Right atrium auricular region (tissue), 2 donors: ENCODE results near the gene ADAM17. TPM values are rescaled to one million over a fixed set of nuclear protein-coding genes. Genes with fewer than 3 reads are reported as not detected.

Experiments used
- DNase-seq: peaks from one replicate; pipeline ENCODE4 v3.0.0-alpha.2; 2019; ENCODE audit warnings: low spot score
- H3K27ac ChIP-seq, 2 donors: fragments of 200-600 bp; sonication (generic); 1 replicate in 1 of 2; 2 replicates in 1 of 2; pipeline ENCODE4 v1.5.1; 2016 to 2019
- H3K27me3 ChIP-seq, 2 donors: fragments of 200-600 bp; sonication (generic); one replicate each; pipeline versions ENCODE4 v1.5.1 to v1.6.0; 2017 to 2019
- H3K36me3 ChIP-seq: fragments of 200-600 bp; sonication (generic); one replicate; pipeline ENCODE4 v1.5.1; 2016
- H3K4me1 ChIP-seq, 2 donors: fragments of 200-600 bp; sonication (generic); one replicate each; pipeline versions ENCODE4 v1.5.1 to v1.6.0; 2017 to 2019
- H3K4me3 ChIP-seq, 2 donors: fragments of 200-600 bp; sonication (generic); 1 replicate in 1 of 2; 2 replicates in 1 of 2; pipeline ENCODE4 v1.5.1; 2017 to 2019; ENCODE audit warnings: mild to moderate bottlenecking in 1 of 2, moderate library complexity in 1 of 2
- H3K9me3 ChIP-seq, 2 donors: fragments of 200-600 bp; sonication (generic); one replicate each; pipeline ENCODE4 v1.5.1; 2019
- total RNA-seq, 2 donors: library from RNA; depleted of rRNA; stranded (reverse); fragments of >200 nt; gene quantifications; one replicate each; pipeline ENCODE4 v1.1.0, GENCODE V29; 2016
- TF ChIP-seq, protein P1 (sequence below), 2 donors: fragments of 200-600 bp; sonication (generic); IDR thresholded peaks; one replicate each; pipeline ENCODE4 v1.5.1; 2019; ENCODE audit warnings: antibody characterized with exemption in 2 of 2

ADAM17 gene
- total RNA-seq, 2 donors from 2014 or later, result 12.2 to 16.4 TPM

DNA sequence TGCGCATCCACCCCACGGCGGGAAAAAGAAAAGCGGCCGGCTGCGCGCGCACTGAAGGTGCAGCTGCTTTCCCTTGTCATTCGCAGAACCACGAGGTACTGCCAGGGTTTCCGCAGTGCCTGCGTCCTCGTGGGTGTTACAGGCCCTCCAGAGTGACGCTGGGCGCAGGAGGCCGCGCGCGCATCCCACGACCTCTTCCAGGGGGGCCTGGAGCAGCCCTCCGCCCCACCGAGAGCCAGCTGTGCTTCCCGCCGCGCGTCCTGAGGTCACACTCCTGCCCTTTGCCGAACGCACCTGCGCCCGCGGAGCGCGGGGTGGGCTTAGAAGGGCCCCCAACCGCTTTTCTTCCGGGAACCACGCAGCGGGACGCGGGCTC lies 81.7 kb downstream of the ADAM17 start:
- peaks cover 0 to 27% of the 10 kb centered on the region in 2 donors for H3K4me1 ChIP-seq

DNA sequence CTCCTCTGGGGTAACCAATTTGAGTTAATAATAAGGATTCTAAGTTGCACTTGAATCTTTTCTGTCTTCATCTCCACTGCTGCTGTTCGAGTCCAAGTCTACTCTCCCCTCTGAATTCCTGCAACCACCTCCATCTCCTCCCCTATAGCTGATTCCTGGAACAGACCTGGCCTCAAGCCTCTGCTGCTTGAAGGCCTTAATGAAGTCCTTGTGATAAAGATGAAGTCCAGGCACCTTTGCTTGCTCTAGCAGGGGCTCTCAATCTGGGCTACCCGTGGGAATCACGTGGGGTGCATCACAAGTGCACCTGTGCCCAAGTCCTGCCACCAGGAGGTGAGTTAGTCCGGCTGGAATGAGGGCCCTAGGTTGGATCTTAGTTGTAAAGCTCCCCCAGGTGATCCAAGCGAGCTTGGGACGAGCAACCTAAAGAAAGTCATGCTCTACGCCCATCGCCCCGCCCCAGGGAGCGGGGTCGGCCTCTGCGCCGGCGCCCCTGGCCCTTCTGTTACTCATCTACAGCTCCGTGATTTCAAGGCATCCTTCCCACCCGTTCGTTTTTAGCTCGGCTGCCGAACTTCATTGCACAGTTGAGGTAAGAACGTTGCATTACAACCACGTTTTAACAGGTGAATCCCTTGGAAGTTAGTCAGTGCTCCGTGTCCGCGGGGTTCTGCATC lies 82.2 kb downstream of the ADAM17 start:
- H3K9me3 ChIP-seq, result no peaks in the 10 kb centered on the region
- TF ChIP-seq, protein P1, sequence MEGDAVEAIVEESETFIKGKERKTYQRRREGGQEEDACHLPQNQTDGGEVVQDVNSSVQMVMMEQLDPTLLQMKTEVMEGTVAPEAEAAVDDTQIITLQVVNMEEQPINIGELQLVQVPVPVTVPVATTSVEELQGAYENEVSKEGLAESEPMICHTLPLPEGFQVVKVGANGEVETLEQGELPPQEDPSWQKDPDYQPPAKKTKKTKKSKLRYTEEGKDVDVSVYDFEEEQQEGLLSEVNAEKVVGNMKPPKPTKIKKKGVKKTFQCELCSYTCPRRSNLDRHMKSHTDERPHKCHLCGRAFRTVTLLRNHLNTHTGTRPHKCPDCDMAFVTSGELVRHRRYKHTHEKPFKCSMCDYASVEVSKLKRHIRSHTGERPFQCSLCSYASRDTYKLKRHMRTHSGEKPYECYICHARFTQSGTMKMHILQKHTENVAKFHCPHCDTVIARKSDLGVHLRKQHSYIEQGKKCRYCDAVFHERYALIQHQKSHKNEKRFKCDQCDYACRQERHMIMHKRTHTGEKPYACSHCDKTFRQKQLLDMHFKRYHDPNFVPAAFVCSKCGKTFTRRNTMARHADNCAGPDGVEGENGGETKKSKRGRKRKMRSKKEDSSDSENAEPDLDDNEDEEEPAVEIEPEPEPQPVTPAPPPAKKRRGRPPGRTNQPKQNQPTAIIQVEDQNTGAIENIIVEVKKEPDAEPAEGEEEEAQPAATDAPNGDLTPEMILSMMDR (IDR thresholded peaks at IDR 0.05), result no peak

More for the DNA sequence above, 81.7 kb downstream of the ADAM17 start:
- Histone ChIP-seq H3K27me3 (no peaks in the 10 kb centered on the region), H3K27ac (peak overlapping the region; percentile 89 to 94), H3K9me3 (no peaks in the 10 kb centered on the region), H3K4me3 (peak overlapping the region; percentile 67 to 79), H3K36me3 (no peaks in the 10 kb centered on the region)
- DNase-seq, result peak; percentile 64
- TF ChIP-seq, protein P1 (IDR thresholded peaks at IDR 0.05), result no peak

DNA sequence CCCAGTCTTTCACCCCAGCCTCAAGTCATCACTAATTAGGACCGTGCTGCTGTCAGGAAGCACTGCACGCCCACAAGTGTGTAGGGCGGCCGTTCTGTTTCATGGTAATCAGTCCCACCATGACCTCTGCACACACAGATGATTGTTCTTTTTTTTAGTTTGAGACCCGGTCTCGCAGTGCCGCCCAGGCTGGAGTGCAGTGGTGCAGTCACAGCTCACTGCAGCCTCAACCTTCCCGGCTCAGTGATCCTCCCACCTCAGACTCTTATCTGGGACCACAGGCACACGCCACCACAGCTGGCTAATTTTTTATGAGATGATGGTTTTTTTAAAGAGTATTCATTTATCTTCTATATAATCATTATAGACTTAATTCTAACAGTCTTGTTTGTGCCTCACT lies 83.1 kb downstream of the ADAM17 start:
- TF ChIP-seq, protein P1 (IDR thresholded peaks at IDR 0.05), result no peak
- H3K36me3 ChIP-seq, result peaks cover 5% of the 10 kb centered on the region

More for the DNA sequence above, 82.2 kb downstream of the ADAM17 start:
- peak overlapping the region; percentile 67 to 79 for H3K4me3 ChIP-seq
- no peak for DNase-seq
- H3K36me3 ChIP-seq, result no peaks in the 10 kb centered on the region
- H3K4me1 ChIP-seq, result peaks cover 0 to 27% of the 10 kb centered on the region in 2 donors
- H3K27ac ChIP-seq, result peak overlapping the region; percentile 89 to 94
- no peaks in the 10 kb centered on the region for H3K27me3 ChIP-seq

DNA sequence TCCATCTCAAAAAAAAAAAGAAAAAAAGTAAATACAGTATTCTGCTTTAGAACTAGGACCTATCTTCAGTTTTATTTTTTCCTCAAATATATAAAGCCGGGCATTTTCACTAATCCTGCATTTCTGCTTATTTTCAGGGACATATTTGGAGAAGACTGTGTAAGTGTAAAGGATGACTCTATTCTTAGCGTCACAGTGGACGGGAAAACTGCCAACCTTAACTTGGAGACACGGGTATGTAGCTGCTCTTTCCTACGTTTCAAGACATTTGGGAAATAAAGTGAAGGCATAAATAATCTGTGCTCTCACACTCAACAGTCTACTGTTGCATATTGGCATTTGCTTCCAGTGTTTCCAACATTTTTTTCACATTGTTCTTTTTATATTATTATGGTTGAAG lies 84.4 kb downstream of the ADAM17 start:
- Histone ChIP-seq H3K27ac (no peak overlapping the region), H3K4me3 (no peak overlapping the region), H3K9me3 (no peaks in the 10 kb centered on the region), H3K4me1 (peaks cover 0 to 20% of the 10 kb centered on the region in 2 donors), H3K27me3 (no peaks in the 10 kb centered on the region), H3K36me3 (peaks cover 5% of the 10 kb centered on the region)
- TF ChIP-seq, protein P1 (IDR thresholded peaks at IDR 0.05), result no peak
- no peak for DNase-seq

More for the DNA sequence above, 83.1 kb downstream of the ADAM17 start:
- Histone ChIP-seq H3K27me3 (no peaks in the 10 kb centered on the region), H3K4me1 (peaks cover 0 to 27% of the 10 kb centered on the region in 2 donors), H3K4me3 (no peak overlapping the region), H3K27ac (no peak overlapping the region), H3K9me3 (no peaks in the 10 kb centered on the region)
- DNase-seq, result no peak

DNA sequence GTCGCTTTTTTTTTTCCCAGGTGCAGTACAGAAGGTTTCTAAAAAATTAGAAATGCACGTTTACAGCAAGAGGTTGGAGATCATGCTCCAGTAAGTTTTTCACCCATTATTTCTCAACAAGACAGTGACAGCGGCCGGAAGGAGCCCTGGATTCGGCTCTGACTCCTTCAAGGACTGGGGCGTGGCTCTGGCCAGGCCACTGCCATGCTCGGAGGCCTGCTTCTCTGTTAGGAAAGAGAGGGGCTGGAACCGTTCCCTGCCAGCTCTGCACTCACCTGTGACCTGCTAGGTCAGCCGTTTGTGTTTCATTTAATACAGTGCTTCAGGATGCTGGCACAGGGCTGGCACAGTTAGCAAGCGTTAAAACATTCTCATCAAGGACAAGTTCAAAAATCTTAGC lies 87.9 kb downstream of the ADAM17 start:
- H3K27ac ChIP-seq, result no peak overlapping the region
- no peak overlapping the region for H3K4me3 ChIP-seq
- peaks cover 5% of the 10 kb centered on the region for H3K36me3 ChIP-seq
- TF ChIP-seq, protein P1 (IDR thresholded peaks at IDR 0.05), result no peak
- H3K4me1 ChIP-seq, result no peaks in the 10 kb centered on the region
- DNase-seq, result no peak
- no peaks in the 10 kb centered on the region for H3K9me3 ChIP-seq
- H3K27me3 ChIP-seq, result no peaks in the 10 kb centered on the region
